OCI-LY3 (cell line): ENCODE results near the gene HOXA1.
"Not testable (repeated sequence)": the region's sequence is repeated elsewhere in the genome, so short reads cannot be mapped to it uniquely, and the experiment has no call there.

Source experiments
- H2AFZ ChIP-seq: fragments of 200-600, 300-600 bp; shearing (Covaris generic); 2 replicates; pipeline ENCODE4 v1.6.0; 2014; ENCODE audit warnings: antibody characterized with exemption, low read depth, low read length
- H3K27ac ChIP-seq: fragments of 200-600, 300-600 bp; sonication (generic); 2 replicates; pipeline ENCODE4 v1.5.1; 2014; ENCODE audit warnings: mild to moderate bottlenecking, low read length, moderate library complexity, mixed read lengths
- H3K27me3 ChIP-seq: fragments of 200-600, 300-600 bp; sonication (generic); 2 replicates; pipeline ENCODE4 v1.6.1; 2014; ENCODE audit warnings: low read depth, low read length, mixed read lengths
- H3K36me3 ChIP-seq: fragments of 200-600, 300-600 bp; sonication (generic); replicated peaks from 2 replicates; pipeline ENCODE3; 2014; ENCODE audit warnings: low read depth, low read length, mixed read lengths
- H3K4me1 ChIP-seq: fragments of 300-600, 200-600 bp; sonication (generic); 2 replicates; pipeline ENCODE4 v1.6.1; 2014; ENCODE audit warnings: low read length, mixed read lengths
- H3K4me2 ChIP-seq: fragments of 200-600, 300-600 bp; sonication (generic); 2 replicates; pipeline ENCODE4 v1.6.1; 2014; ENCODE audit warnings: low read length, mixed read lengths
- H3K4me3 ChIP-seq: fragments of 300-600, 200-600 bp; sonication (generic); 2 replicates; pipeline ENCODE4 v1.5.1; 2014; ENCODE audit warnings: antibody characterized with exemption, mild to moderate bottlenecking, low read length, moderate library complexity
- H3K79me2 ChIP-seq: fragments of 300-600, 200-600 bp; shearing (Covaris generic); 2 replicates; pipeline ENCODE4 v1.6.1; 2014; ENCODE audit warnings: mild to moderate bottlenecking, low read length, mixed read lengths
- H3K9ac ChIP-seq: fragments of 300-600, 200-600 bp; shearing (Covaris generic); 2 replicates; pipeline ENCODE4 v1.6.0; 2014; ENCODE audit warnings: mild to moderate bottlenecking, low read length, moderate library complexity
- H3K9me3 ChIP-seq: fragments of 200-600, 300-600 bp; shearing (Covaris generic); 2 replicates; pipeline ENCODE4 v1.6.1; 2014; ENCODE audit warnings: low read length, mixed read lengths; ENCODE audit not compliant: insufficient read depth
- H4K20me1 ChIP-seq: fragments of 200-600, 300-600 bp; sonication (generic); 2 replicates; pipeline ENCODE4 v1.6.1; 2016; ENCODE audit warnings: low read length, mixed read lengths; ENCODE audit not compliant: insufficient read depth
- CTCF ChIP-seq: fragments of 200-600, 300-600 bp; sonication (generic); IDR thresholded peaks from 2 replicates; pipeline ENCODE4 v1.5.1; 2014; ENCODE audit warnings: antibody characterized with exemption, low read length, low read depth
- EZH2phosphoT487 ChIP-seq: fragments of 200-600 bp; shearing (Covaris generic); IDR thresholded peaks from 2 replicates; pipeline ENCODE4 v1.6.1; 2018; ENCODE audit warnings: antibody characterized with exemption, mixed run types, low read depth

Gene HOXA1

GRCh38 chr7:27053153-27053552 is 42.6 kb downstream of the HOXA1 start:
- H3K27ac ChIP-seq, result no peak overlapping the region
- H3K4me1 ChIP-seq, result no peaks in the 10 kb centered on the region
- no peak overlapping the region for H3K4me2 ChIP-seq
- H3K9me3 ChIP-seq, result no peaks in the 10 kb centered on the region
- H3K27me3 ChIP-seq, result no peaks in the 10 kb centered on the region
- H3K9ac ChIP-seq, result no peak overlapping the region
- no peaks in the 10 kb centered on the region for H4K20me1 ChIP-seq
- no peak overlapping the region for H2AFZ ChIP-seq
- no peaks in the 10 kb centered on the region for H3K79me2 ChIP-seq
- no peaks in the 10 kb centered on the region for H3K36me3 ChIP-seq
- TF ChIP-seq CTCF (no peak), EZH2phosphoT487 (no peak)
- no peak overlapping the region for H3K4me3 ChIP-seq

- no peak overlapping the region for H3K27ac ChIP-seq
- no peaks in the 10 kb centered on the region for H4K20me1 ChIP-seq
- H3K36me3 ChIP-seq, result no peaks in the 10 kb centered on the region
- H3K27me3 ChIP-seq, result no peaks in the 10 kb centered on the region
- H3K4me2 ChIP-seq, result no peak overlapping the region
- H3K4me3 ChIP-seq, result no peak overlapping the region
- no peaks in the 10 kb centered on the region for H3K79me2 ChIP-seq
- no peak for TF ChIP-seq EZH2phosphoT487
- TF ChIP-seq CTCF, result no peak
- no peak overlapping the region for H2AFZ ChIP-seq
- no peak overlapping the region for H3K9ac ChIP-seq
- no peaks in the 10 kb centered on the region for H3K4me1 ChIP-seq
- H3K9me3 ChIP-seq, result no peaks in the 10 kb centered on the region
Observed at GRCh38 chr7:27051451-27051850, 44.3 kb downstream of the HOXA1 start.

GRCh38 chr7:27048438-27048837 is 47.4 kb downstream of the HOXA1 start:
- Histone ChIP-seq H3K4me2 (no peak overlapping the region), H3K9ac (no peak overlapping the region), H3K79me2 (no peaks in the 10 kb centered on the region), H3K4me3 (no peak overlapping the region), H3K9me3 (no peaks in the 10 kb centered on the region), H2AFZ (no peak overlapping the region), H4K20me1 (no peaks in the 10 kb centered on the region), H3K27ac (no peak overlapping the region), H3K36me3 (no peaks in the 10 kb centered on the region), H3K27me3 (no peaks in the 10 kb centered on the region), H3K4me1 (no peaks in the 10 kb centered on the region)
- TF ChIP-seq CTCF, result no peak
- no peak for TF ChIP-seq EZH2phosphoT487

GRCh38 chr7:27046854-27047549 is 48.8 kb downstream of the HOXA1 start:
- H3K36me3 ChIP-seq, result no peaks in the 10 kb centered on the region
- no peaks in the 10 kb centered on the region for H4K20me1 ChIP-seq
- no peaks in the 10 kb centered on the region for H3K27me3 ChIP-seq
- no peak overlapping the region for H3K4me3 ChIP-seq
- H3K9ac ChIP-seq, result no peak overlapping the region
- H3K9me3 ChIP-seq, result no peaks in the 10 kb centered on the region
- no peak overlapping the region for H3K4me2 ChIP-seq
- TF ChIP-seq CTCF, result no peak
- TF ChIP-seq EZH2phosphoT487, result no peak
- H3K27ac ChIP-seq, result no peak overlapping the region
- no peaks in the 10 kb centered on the region for H3K79me2 ChIP-seq
- no peak overlapping the region for H2AFZ ChIP-seq
- H3K4me1 ChIP-seq, result no peaks in the 10 kb centered on the region

- H3K27me3 ChIP-seq, H3K4me1 ChIP-seq, H3K9ac ChIP-seq, H3K36me3 ChIP-seq, H3K4me2 ChIP-seq, H4K20me1 ChIP-seq, H3K9me3 ChIP-seq, H3K4me3 ChIP-seq, H2AFZ ChIP-seq, H3K79me2 ChIP-seq, H3K27ac ChIP-seq: not testable (repeated sequence)
Observed at GRCh38 chr7:27045972-27046371, 49.8 kb downstream of the HOXA1 start.

GRCh38 chr7:27045066-27045465 is 50.7 kb downstream of the HOXA1 start:
- not testable (repeated sequence) for H3K4me2 ChIP-seq, H3K27ac ChIP-seq, H3K9ac ChIP-seq, H2AFZ ChIP-seq, H3K4me1 ChIP-seq, H3K36me3 ChIP-seq, H3K4me3 ChIP-seq, H3K9me3 ChIP-seq, H4K20me1 ChIP-seq, H3K27me3 ChIP-seq, H3K79me2 ChIP-seq
